Stimulated activated CD4-positive, alpha-beta T cell treated with anti-CD3 and anti-CD28 coated beads, Interleukin-4, amount 100 ng/mL, for 24 hours (primary cell): Measurements from ENCODE around the gene GIMAP8.
A peak's percentile ranks its signal among the peaks of the same experiment; 100 is the strongest.

Experiments used
- DNase-seq: peaks from one replicate; pipeline ENCODE4 v3.0.0-alpha.2; 2020

Gene GIMAP8

DNA sequence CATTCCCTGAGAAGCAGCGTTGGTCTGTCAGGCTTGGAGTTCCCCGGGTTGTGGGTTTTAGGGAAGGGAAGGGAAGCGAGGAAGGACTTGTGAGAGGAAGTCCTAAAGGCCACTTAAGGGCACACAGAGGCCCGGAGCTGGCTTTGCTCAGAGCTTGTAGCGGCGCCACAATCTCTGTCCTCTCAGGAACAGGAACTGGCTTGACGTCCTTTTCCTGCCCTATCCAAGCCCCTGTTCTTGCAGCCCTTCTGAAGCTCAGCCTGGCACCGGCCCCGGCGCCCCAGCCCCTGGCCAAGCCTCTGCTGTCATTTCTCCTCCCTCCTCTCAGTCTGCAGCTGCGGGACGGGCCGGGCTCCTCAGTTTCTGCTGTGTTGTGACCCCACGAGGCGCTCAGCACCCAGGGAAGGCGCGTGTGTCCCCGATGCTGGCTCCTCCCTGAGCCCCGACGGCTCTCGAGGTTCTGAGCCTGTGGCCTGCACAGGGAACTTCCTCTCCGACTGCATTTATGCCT is at the start of gene GIMAP8:
TSS of gene GIMAP8 (plus strand) at position 140 of the 511 bp plus-strand sequence. CDS start 16,069 bp downstream, outside the sequence.
- peak; percentile 67 for DNase-seq

DNA sequence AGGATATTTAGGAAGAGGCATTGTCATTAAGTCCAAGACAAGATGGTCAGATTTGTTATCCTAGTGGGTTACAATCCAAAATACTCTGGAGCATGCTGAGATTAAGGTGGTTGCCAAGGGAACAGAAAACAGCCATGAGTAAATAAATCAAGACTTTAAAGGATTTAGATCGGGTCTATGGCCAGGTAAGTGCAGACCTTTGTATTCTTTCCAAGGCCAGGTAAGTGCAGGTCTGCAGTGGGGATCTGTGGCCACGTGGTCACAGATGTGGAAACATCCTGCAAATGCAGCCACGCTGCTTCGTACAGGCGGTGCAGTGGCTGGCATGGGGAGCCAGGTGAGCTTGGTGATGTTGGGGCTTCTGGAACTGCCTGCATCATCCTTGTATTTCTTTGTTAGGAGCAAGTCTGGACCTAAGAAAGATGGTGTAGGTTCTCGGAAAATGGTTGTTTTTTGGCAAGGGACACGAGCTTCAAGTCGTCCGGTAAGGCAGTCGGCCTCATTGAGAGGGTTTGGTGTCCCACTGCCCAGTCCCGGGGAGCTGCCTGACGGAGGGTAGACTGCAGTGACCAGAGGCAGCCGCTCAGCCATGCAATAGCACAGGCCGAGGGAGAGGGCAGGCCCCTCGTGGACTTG is 49.5 kb upstream of the GIMAP8 start:
- DNase-seq, result no peak

DNA sequence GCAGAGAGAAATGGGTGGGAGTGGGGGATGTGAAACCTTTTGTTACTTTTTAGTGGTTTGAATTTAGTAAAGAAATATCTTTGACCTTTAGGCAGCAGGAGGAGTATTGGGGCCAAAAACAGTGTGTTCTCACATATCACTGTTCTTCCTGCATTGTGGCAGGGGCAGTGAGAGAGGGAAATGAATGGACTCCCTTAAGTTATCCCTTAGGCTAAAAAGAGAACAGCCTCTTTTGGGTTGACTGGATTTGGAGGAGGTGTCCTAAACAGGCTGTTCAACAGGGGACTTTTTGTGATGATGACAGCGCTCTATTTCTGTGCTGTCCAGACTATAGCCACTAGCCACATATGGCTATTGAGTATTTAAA is 49.0 kb upstream of the GIMAP8 start:
- no peak for DNase-seq

DNA sequence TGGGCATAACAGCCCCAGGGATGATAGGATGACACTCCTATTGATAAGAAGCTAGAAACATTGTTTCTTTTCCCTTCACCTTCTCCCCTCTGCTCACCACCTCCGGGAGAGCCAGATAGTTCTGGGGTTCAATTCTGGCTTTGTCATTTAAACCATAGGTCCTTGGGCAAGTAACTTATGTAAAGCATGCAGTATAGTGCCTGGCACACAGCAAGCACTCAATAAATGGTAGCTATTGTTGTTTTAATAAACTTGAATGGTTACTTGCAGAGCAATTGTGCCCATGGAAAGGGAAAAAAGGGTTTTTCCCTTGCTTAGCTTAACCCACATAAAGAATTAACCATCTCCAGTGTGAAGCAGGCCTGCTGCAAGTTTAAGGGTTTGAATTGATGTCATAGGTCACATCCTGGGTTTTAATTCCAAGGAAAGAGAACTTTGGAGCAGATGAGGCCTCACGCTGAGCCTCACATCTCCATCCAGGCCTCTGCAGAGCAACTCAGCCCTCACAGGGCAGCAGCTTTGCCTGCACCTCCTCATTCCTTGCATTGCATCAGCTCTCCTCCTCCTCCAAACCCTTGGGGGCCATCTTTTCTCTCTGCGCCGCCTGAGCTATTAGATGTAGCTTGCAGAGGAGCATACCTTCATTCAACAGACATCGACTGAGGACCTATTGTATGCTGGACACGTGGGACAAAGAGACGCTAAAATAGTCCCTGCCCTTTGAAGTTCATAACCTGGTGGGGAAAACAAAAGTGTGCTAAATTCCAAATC is 48.4 kb upstream of the GIMAP8 start:
- DNase-seq, result no peak

DNA sequence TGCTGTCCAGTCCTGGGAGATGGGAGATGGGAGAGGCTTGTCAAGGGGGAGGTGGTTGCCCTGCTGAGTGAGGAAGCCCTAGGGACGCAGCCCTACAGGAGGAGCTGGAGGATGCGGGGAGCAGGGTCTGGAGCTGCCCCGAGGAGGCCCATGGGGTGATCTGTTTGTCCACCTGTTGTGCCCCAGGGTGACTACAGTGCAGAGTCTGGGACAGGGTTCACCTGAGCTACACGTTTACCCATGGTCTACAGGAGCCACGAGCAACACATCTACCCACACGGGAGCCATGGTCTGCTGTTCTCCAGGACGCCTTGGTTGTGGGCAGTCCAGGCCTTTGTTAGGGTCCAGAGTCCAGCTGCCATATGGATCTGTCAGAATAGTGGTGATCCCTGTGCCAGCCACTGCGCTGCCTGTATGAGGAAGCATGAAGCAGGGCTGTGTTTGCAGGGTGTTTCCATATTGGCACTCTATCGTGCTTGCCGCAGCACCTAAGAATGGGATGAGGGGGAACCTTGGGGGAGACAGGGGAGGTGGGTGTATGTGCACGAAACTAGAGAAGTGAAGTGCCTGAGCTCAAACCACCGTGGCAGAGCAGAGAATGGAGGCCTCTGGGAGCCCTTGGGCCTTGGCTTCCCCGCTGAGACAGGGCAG is 47.6 kb upstream of the GIMAP8 start:
- no peak for DNase-seq

DNA sequence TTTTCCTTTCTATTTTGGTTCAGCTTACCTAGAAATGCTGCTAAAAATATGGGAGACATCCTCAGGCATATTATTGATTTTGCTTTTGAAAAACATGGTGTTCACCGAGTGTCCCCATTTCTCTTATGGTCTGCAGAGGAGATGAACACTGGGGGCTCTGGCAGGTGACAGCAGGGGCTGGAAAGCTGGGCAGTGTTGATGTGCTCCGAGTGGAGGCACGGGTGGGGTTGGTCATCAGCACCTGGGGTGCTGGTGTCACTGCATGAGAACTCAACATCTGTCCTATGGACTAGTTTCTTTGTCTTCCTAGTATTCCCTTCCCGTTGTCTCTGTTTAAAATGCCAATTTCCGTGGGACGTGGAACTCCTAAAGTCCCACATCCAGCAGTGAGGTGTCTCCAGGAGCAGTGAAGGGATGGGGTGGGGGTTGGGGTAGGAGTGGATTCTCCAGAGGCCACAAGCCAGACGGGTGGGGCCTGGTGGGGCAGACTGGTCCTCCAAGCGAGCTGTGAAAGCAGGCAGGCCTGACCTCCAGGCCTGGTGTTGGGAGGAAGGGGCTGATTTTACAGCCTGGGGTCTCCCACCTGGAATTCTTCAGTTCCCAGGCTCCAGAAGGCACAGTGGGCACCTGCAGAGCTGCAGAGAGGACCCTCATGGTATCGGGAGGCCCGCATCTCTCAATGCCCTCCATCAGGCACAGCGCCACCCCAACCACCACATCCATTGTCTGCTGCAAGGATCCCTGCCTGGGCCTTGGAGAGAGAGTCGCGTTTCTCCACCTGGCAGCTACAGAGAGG is 46.9 kb upstream of the GIMAP8 start:
- no peak for DNase-seq

DNA sequence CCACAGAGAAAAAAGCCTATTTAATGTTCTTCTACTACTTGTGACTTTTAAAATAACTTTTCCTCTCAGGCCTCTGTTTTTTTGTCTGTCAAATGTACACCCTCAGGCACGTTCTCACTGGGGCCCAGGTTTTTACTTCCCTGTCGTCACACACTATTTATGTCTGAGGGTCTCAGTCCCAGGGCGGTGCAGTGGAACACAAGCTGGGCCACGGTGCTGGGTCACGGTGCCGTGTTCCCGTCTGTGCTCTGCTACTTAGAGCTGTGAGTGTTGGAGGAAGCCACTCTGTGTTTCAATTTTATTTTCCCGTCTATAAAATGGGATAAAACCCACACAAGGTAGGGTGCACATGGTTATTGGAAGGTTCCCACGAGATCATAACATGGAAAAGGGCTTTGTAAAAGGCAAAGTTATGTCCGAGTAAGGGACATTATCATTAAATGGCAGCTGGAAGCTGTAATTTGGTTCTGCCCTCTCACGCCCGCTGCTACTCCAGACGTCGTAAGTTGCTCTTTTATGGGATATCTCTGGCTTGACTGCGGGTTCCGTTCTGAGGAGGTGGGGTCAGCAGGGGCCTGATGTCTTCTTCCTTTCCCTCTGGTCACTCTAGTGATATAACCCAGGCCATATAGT is 46.1 kb upstream of the GIMAP8 start:
- DNase-seq, result peak; percentile 16

DNA sequence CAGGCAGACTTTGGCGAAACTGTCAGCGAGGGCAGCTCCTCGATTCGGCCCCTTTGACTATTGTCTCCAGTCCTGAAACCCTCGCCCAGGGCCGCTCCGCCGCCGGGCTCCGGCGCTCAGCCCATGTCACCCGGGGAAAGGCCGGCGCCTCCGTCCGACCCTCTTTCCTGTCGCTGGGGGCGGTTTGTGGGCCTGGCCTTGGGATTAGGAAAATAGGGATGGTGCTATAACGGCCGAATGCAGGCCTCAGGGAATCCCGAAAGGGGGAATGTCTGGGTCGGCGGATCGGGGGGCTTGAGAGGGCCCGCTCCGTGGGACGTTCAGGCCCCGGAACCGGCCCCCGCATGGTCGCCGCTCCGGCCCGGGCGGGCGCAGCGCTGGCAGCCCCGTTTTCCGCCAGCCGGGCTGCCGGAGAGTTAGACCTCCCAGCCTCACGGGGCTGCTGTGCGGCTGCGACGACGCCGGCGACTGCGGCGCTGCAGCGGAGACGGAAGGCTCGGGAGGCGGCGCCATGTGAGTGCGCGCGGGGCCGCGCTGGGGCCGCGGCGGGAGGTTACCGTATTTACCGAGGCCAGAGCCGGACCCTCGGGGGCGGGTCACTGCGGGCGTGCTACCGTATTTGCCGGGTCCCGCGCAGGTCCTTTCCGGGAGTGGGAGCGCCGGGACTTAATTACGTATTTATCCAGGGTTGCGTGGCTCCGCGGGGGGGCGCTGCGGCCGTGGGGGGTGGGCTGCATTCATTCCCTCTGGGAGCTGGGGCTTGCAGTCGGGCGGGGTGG is 45.4 kb upstream of the GIMAP8 start:
- DNase-seq, result peak; percentile 74

DNA sequence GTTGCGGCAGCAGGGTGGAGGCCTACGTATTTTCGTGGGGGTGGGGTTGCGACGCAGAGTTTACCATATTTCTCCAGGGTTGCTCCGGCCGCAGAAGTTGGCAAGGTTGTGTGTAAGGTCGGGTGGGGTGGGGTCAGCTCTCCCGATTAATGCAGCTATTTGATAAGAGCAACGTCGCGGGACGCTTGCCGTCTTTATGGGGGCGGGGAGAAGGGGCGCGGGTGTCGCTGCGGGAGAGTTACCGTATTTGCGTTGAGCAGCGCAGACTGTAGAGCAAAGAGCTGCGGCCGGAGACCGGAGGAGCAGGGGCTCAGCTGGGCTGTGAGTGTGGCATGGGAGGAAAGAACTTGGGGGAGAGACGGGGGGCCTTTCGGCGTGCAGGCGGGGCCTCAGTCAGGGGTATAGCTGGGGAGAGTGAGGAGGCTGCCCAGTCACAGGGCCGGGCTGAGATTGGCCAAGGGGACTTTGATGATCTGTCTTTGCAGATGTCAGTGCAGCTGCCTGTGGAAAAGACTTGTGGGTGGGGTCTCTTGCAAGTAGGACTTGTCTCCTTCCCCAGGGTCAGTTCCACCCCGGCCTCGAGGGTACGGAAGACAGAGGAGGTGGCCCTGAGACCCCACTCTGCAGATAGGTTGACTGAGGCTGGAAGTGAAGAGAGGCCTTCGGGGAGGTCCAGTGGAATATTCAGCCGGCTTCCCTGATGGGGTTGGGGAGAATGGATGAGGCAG is 44.7 kb upstream of the GIMAP8 start:
- DNase-seq, result peak; percentile 45

DNA sequence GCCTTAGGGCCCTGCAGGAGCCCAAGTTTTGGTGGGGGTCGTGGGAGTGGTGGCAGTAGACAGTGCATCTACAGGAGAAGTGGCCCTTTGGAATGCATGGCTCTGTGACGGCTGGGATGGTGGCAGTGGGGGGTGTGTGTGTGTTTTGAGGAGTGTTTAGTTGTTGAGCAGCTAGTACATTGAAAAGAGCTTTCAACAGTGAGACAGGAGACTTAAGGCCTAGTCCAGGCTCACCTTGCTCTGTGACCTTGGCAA is 44.2 kb upstream of the GIMAP8 start:
- no peak for DNase-seq

DNA sequence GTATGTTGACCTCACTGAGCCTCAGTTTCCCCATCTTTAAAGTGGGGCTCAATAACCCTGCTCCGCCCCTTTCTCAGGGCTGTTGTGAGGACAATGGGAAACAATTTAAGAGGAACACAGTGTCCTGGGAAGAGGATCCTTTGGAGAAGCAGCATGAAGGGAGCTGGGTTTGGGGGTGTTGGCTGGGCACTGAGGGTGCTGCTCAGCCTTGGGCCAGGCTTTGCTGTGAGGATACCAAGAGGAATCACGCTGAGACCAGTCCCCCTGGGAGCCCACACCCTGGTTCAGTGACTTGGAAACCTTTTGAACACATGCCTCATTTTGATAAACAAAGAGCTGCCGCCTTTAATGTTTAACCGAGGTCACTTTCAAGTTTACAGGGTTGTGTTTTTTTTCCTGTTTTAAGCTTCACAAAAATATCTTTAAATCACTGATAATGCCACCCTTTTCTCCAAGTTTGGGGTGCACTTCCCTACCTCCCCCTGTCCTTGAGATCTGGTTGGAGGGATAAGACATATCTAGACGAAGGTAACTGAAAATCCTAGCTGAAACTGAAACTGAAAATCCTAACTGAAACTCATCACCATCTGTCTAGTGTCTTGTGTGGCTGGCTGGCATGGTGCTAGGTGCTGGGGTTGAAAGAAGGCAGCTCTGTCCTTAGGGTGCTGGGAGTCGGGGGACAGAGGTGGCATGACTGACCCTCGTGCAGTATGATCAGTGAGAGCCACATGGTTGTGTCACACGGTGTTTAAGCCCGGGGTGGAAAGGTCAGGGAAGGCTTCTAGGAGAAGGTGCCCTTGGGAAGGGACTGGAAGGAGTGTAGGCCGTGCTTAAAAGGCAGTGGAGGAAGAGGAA is 43.6 kb upstream of the GIMAP8 start:
- peak; percentile 42 for DNase-seq

DNA sequence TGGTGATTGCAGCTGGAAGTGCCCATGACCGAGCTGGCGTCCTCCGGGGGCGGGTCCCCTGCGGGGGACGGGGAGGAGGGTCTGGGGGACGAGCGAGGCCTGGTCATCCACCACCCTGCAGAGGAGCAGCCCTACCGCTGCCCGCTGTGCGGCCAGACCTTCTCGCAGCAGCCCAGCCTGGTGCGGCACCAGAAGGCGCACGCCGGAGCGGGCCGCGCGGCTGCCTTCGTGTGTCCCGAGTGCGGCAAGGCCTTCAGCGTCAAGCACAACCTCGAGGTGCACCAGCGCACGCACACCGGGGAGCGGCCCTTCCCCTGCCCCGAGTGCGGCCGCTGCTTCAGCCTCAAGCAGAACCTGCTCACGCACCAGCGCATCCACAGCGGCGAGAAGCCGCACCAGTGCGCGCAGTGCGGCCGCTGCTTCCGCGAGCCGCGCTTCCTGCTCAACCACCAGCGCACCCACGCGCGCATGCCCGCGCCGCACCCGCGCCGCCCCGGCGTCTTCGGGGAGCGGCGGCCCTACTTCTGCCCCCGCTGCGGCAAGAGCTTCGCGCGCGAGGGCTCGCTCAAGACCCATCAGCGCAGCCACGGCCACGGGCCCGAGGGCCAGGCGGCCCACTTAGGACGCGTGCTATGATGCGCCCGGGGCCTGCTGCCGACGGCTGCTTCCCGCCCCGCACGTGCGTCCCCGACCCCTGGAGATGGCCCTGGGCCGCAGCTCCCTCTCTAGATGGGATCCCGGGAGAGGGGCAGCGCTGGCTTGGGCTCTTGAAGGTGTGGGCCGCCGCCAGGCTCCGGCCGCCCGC is 42.6 kb upstream of the GIMAP8 start:
- no peak for DNase-seq

DNA sequence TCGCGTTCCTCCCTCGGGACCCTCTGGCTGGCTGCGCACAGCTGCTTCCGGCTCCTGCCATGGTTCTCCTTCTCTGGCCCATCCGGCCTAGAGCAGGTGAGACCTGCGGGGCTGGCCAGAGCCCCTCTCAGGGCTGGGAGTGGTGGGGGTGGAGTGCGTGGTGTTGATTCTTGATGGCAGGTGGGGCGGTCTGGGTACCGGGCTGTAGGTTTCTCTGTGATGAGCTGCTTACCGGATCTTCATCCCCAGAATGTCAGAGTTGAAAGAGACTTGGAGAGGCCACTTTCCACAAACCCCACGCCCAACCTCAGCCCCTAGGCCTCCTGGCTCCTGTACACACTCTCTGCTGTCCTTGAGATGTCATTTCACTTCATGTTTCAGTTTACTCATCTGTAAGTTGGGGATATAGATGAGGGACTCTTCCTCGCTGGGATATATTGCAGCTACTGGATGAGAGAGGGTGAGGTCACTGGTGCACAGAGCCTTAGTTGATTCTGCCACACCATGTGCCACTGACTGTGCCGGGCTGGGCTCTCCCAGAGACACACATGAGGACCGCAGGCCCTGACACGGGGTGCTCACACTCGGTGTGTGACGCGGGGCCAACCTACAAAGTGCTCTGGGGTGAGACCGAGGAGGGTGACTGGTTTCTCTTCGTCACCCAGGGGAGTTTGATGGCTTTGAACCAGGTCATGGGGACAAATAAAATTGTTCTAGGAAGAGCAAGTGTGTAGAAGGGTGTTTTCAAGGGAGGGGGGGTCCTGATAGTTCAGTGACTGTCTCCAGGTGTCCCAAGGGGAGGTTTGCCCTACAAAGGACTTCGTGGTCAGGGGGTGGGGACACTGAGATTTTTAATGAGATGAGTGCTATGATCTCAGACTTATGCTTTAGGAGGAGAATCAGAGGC is 41.8 kb upstream of the GIMAP8 start:
- no peak for DNase-seq

DNA sequence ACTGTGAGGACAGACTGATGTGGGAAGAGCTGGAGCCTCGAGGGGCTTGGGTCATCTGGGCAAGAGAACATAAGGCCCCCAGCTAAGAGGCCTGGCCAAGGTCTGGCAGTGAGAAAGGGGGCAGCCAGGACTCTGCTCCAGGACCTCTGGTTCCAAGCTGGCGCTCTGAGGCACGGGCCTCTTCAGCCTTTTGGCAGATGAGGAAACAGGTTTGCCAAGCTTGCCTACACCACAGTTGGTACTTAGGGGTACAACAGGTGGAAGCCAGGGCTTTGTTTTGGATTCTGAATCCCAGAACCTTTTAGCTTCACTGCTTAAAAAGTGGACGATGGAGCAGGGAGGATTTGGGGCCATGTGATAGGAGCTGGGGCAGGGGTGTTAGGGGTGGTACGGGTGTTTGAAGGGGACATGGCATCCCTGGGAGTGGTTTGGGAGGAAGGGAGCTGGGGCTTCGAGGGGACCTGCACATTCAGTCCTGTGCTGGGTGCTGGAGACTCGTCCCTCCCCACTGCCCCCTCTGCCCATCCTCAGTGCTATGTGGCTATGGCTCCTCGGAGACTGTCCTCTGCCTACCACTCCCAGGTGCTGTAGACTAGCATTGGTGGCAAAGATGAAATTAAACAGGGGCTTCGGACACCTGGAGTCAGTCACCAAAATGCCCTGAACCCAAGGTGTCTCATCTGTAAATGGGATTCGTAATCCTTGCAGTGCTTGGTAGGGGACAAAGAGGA is 41.0 kb upstream of the GIMAP8 start:
- DNase-seq, result no peak

DNA sequence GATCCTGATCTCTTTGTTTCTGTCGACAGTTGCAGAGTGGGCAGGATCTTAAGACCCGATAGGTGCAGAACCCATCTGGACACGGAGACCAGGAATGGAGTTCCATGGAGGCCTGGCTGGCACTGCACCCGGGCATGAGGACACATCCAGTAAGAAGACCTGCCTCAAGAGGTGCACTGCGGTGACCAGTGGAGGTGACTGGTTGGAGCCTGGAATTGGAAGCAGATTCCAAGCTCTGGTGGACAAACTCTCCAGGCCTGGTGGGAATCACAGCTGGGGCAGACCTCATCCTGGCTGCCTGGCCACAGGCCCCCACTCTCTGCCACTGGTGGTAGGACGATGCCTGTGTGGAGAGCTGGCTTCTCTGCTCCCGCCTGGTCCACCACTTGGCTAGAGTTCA is 40.3 kb upstream of the GIMAP8 start:
- no peak for DNase-seq

DNA sequence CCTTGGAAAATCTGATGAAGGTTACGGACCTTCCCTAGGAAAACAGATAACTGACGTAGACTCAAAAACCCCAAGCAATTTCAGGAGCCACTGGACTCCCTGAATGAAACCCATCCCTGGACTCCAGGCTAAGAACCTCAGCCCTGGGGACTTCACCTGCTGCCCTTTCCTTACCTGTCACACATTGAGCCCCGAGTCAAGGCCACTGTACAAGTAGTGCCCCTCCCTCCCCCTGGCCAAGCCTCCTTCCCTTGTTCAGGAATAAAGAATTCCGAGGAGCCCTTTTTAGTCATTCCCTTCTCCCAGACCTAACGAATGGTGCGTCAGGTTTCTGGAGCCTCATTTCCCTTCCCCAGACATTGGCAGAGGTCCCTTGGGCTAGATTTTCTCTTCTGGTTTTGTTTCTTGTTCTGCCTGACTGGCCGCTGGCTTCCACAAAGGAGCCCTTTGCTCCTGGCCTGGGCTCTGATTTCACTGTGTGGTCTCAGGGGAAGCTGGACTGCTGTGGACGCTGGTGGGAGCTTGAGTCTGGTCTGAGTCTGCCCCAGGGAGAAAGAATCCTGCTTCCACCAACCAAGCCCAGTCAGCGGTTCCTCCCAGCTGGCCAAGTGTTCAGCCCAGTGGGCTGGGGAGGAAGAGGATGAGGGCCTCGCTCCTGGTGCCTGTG is 39.6 kb upstream of the GIMAP8 start:
- no peak for DNase-seq

DNA sequence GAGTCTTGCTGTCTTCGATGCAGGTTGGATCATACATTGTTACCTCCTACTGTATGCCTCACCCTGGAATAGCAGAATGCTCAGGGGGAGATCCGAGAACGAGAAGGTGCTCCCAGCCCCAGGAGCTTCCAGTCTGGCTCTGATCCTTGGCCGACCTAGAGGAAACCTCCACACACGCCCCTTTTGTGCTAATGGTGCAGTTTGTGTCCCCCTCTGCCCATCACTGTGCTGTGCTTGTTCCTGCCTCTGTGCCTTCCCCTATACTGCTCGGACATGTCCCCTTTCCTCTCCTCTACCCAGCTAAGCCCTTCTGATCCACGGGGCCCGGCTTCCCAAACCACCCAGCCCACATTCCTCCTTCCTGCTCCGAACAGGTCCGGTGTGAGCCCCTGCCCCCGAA is 38.8 kb upstream of the GIMAP8 start:
- no peak for DNase-seq
